ENCODE data around the gene NCOR2.
A peak's percentile ranks its signal among the peaks of the same experiment; 100 is the strongest.

NCOR2 gene

GRCh38 chr12:124578445-124578844 lies 11.0 kb upstream of the NCOR2 start:
- no peak overlapping the region for H3K27ac ChIP-seq
- DNase-seq (ENCODE audit: low read depth, low spot score): no peak

- H3K27ac ChIP-seq: no peak overlapping the region
- DNase-seq (ENCODE audit: low read depth, low spot score): no peak
Observed at GRCh38 chr12:124577986-124578385, 10.6 kb upstream of the NCOR2 start.

GRCh38 chr12:124577374-124577773 lies 10.0 kb upstream of the NCOR2 start:
- no peak overlapping the region for H3K27ac ChIP-seq
- DNase-seq (ENCODE audit: low read depth, low spot score): no peak

- no peak for DNase-seq (ENCODE audit: low read depth, low spot score)
- H3K27ac ChIP-seq: no peak overlapping the region
Observed at GRCh38 chr12:124576061-124576650, 8.7 kb upstream of the NCOR2 start.

GRCh38 chr12:124573839-124574786 lies 6.7 kb upstream of the NCOR2 start:
- no peak for DNase-seq (ENCODE audit: low read depth, low spot score)
- H3K27ac ChIP-seq: no peak overlapping the region

GRCh38 chr12:124571556-124571955 lies 4.1 kb upstream of the NCOR2 start:
- no peak overlapping the region for H3K27ac ChIP-seq
- no peak for DNase-seq (ENCODE audit: low read depth, low spot score)

- H3K27ac ChIP-seq: no peak overlapping the region
- no peak for DNase-seq (ENCODE audit: low read depth, low spot score)
Observed at GRCh38 chr12:124570810-124571209, 3.4 kb upstream of the NCOR2 start.

- H3K27ac ChIP-seq: no peak overlapping the region
- no peak for DNase-seq (ENCODE audit: low read depth, low spot score)
Observed at GRCh38 chr12:124569375-124570148, 2.1 kb upstream of the NCOR2 start.

GRCh38 chr12:124568431-124569374 lies 1.3 kb upstream of the NCOR2 start:
- DNase-seq (ENCODE audit: low read depth, low spot score): no peak
- no peak overlapping the region for H3K27ac ChIP-seq

- peak; percentile 37 for DNase-seq (ENCODE audit: low read depth, low spot score)
- H3K27ac ChIP-seq: peak overlapping the region; percentile 79
Observed at GRCh38 chr12:124567673-124568373, 411 bp upstream of the NCOR2 start.

- no peak for DNase-seq (ENCODE audit: low read depth, low spot score)
- peak overlapping the region; percentile 79 for H3K27ac ChIP-seq
Observed at GRCh38 chr12:124566161-124566996, 1.0 kb downstream of the NCOR2 start.

- DNase-seq (ENCODE audit: low read depth, low spot score): no peak
- peak overlapping the region; percentile 79 for H3K27ac ChIP-seq
Observed at GRCh38 chr12:124565656-124566160, 1.7 kb downstream of the NCOR2 start.

- no peak for DNase-seq (ENCODE audit: low read depth, low spot score)
- no peak overlapping the region for H3K27ac ChIP-seq
Observed at GRCh38 chr12:124564971-124565491, 2.4 kb downstream of the NCOR2 start.

GRCh38 chr12:124564232-124564958 lies 3.0 kb downstream of the NCOR2 start:
- DNase-seq (ENCODE audit: low read depth, low spot score): no peak
- no peak overlapping the region for H3K27ac ChIP-seq

- no peak for DNase-seq (ENCODE audit: low read depth, low spot score)
- no peak overlapping the region for H3K27ac ChIP-seq
Observed at GRCh38 chr12:124563809-124564208, 3.6 kb downstream of the NCOR2 start.

GRCh38 chr12:124563401-124563800 lies 4.0 kb downstream of the NCOR2 start:
- no peak for DNase-seq (ENCODE audit: low read depth, low spot score)
- H3K27ac ChIP-seq: no peak overlapping the region

- DNase-seq (ENCODE audit: low read depth, low spot score): no peak
- H3K27ac ChIP-seq: no peak overlapping the region
Observed at GRCh38 chr12:124562796-124563181, 4.6 kb downstream of the NCOR2 start.
